HepG2 (cell line): Measurements from ENCODE around the gene ZPLD1. TPM values are rescaled to one million over a fixed set of nuclear protein-coding genes. Genes with fewer than 3 reads are reported as not detected.

ENCODE experiments used
- ATAC-seq: fragments of 200-7000 bp; cut with Tn5 transposase; 3 replicates; pipeline ENCODE4 v1.9.1; 2020; ENCODE audit warnings: mild to moderate bottlenecking, moderate library complexity
- BruUV-seq: library from RNA; stranded (reverse); fragments of 400-500 nt; replicated peaks from 2 replicates; lab custom pipeline; 2021; lab: Mats Ljungman, UMichigan
- CTCF ChIA-PET: fragments of 300-600 bp; formaldehyde crosslinking; extraction: SDS; loops from one replicate; lab custom pipeline; 2021; ENCODE audit warnings: low total read pairs, inconsistent platforms, low intra/inter-chr PET ratio; lab: Yijun Ruan, JAX
- POLR2A ChIA-PET: fragments of 350-600 bp; sonication (Branson Sonifier 250); formaldehyde crosslinking; loops from one replicate; lab custom pipeline; 2020; ENCODE audit warnings: antibody characterized with exemption, inconsistent platforms; lab: Yijun Ruan, JAX
- DNase-seq: peaks from one replicate; pipeline ENCODE4 v3.0.0-alpha.2; 2015; ENCODE audit warnings: low spot score
- FAIRE-seq: peaks from 3 replicates; lab custom pipeline; 2011; peaks lifted over from hg19 to GRCh38; lab: Jason Lieb, UNC
- H2AFZ ChIP-seq: one replicate; pipeline ENCODE4 v1.6.1; 2011; ENCODE audit warnings: low read length, inconsistent platforms
- H3K27ac ChIP-seq: fragments of 300-600 bp; 3 replicates; pipeline ENCODE4 v1.8.0; 2011; ENCODE audit warnings: mixed run types, mild to moderate bottlenecking, mixed read lengths, low read length, inconsistent platforms; ENCODE audit not compliant: insufficient read depth; ENCODE audit errors: extremely low read length
- H3K27me3 ChIP-seq, 2 experiments: fragments of 200-600 bp in 1 of 2; 2 replicates in 1 of 2; 3 replicates in 1 of 2; pipeline versions ENCODE4 v1.6.0 to v1.8.0; 2011; ENCODE audit warnings: low read length in 2 of 2, mild to moderate bottlenecking in 2 of 2, moderate library complexity in 2 of 2, inconsistent platforms in 1 of 2; ENCODE audit not compliant: insufficient read depth in 2 of 2, control insufficient read depth in 1 of 2
- H3K36me3 ChIP-seq, 2 experiments: fragments of 200-600 bp in 1 of 2; replicated peaks in 1 of 2; 2 replicates in 1 of 2; 3 replicates in 1 of 2; pipeline versions ENCODE4 v1.5.1 to v1.8.0; 2011; ENCODE audit warnings: low read length in 2 of 2, inconsistent platforms in 1 of 2; ENCODE audit not compliant: insufficient read depth in 2 of 2, control insufficient read depth in 1 of 2
- H3K4me1 ChIP-seq: 2 replicates; pipeline ENCODE4 v1.5.1; 2012; ENCODE audit warnings: low read length, inconsistent platforms; ENCODE audit not compliant: insufficient read depth
- H3K4me2 ChIP-seq: 2 replicates; pipeline ENCODE4 v1.6.0; 2011; ENCODE audit warnings: low read depth, low read length, inconsistent platforms
- H3K4me3 ChIP-seq, 3 experiments: fragments of 200-600 bp in 1 of 3; sonication (generic), shearing (Covaris generic) in 1 of 3; replicated peaks in 1 of 3; 2 replicates each; pipeline ENCODE4 v1.5.1; 2011 to 2016; ENCODE audit warnings: low read length in 3 of 3, inconsistent platforms in 2 of 3, low read depth in 2 of 3, mild to moderate bottlenecking in 2 of 3, control low read depth in 1 of 3, mixed read lengths in 1 of 3; ENCODE audit not compliant: insufficient read depth in 1 of 3
- H3K79me2 ChIP-seq: one replicate; pipeline ENCODE4 v1.6.1; 2011; ENCODE audit warnings: low read length, inconsistent platforms; ENCODE audit not compliant: insufficient read depth
- H3K9ac ChIP-seq: 2 replicates; pipeline ENCODE4 v1.6.0; 2011; ENCODE audit warnings: mild to moderate bottlenecking, low read depth, low read length, inconsistent platforms; ENCODE audit not compliant: insufficient read depth
- H3K9me3 ChIP-seq: 2 replicates; pipeline ENCODE4 v1.5.1; 2012; ENCODE audit warnings: mild to moderate bottlenecking, low read length
- H4K20me1 ChIP-seq: 2 replicates; pipeline ENCODE4 v1.6.0; 2011; ENCODE audit warnings: inconsistent platforms, mild to moderate bottlenecking, low read length, moderate library complexity; ENCODE audit not compliant: insufficient read depth
- ARID4A ChIP-seq: sonication (generic); formaldehyde crosslinking; IDR thresholded peaks from 2 replicates; pipeline ENCODE4 v1.5.0; 2020; ENCODE audit warnings: mild to moderate bottlenecking, missing genetic modification reagents, borderline replicate concordance
- ATF4 ChIP-seq, 2 experiments: fragments of 450-650 bp in 1 of 2; sonication (generic) in 1 of 2; formaldehyde crosslinking; IDR thresholded peaks; 2 replicates each; pipeline versions ENCODE4 v1.5.0 to v1.8.0; 2020 to 2022; ENCODE audit warnings: mild to moderate bottlenecking in 1 of 2, missing genetic modification reagents in 1 of 2
- CHD4 ChIP-seq: fragments of 200-600 bp; sonication (generic); IDR thresholded peaks from 2 replicates; pipeline ENCODE4 v1.7.0; 2017; ENCODE audit warnings: mild to moderate bottlenecking, low read length, borderline replicate concordance
- JDP2 ChIP-seq: sonication (generic); formaldehyde crosslinking; IDR thresholded peaks from 2 replicates; pipeline ENCODE4 v1.8.1; 2022; ENCODE audit warnings: missing genetic modification reagents, borderline replicate concordance
- KLF13 ChIP-seq: sonication (generic); formaldehyde crosslinking; IDR thresholded peaks from 2 replicates; pipeline ENCODE4 v1.4.0; 2020; ENCODE audit warnings: mild to moderate bottlenecking, missing genetic modification reagents
- PITX1 ChIP-seq: sonication (generic); formaldehyde crosslinking; IDR thresholded peaks from 2 replicates; pipeline ENCODE4 v1.5.1; 2020; ENCODE audit warnings: mild to moderate bottlenecking, missing genetic modification reagents
- ZNF282 ChIP-seq: fragments of 450-650 bp; IDR thresholded peaks from 2 replicates; pipeline ENCODE4 v1.6.1; 2018; ENCODE audit not compliant: partially characterized antibody
- ZNF33A ChIP-seq: sonication (generic); formaldehyde crosslinking; IDR thresholded peaks from 2 replicates; pipeline ENCODE4 v1.5.1; 2020; ENCODE audit warnings: missing genetic modification reagents, mild to moderate bottlenecking, moderate library complexity, borderline replicate concordance
- ZNF550 ChIP-seq: sonication (generic); formaldehyde crosslinking; IDR thresholded peaks from 2 replicates; pipeline ENCODE4 v1.4.0; 2020; ENCODE audit warnings: mild to moderate bottlenecking, missing genetic modification reagents, borderline replicate concordance
- WGBS: methylation state at CpG from one replicate; pipeline ENCODE4 v1.1.6; 2017; ENCODE audit warnings: low lambda C conversion rate; 5-methylcytosine and 5-hydroxymethylcytosine counted together
- in situ Hi-C: cut with HindIII; loops from 2 replicates; pipeline ENCODE4 v1.10.0; 2017; ENCODE audit warnings: low pct_unique_long_range_greater_than_20kb; ENCODE audit not compliant: extremely low pct_ligation_motif_present
- intact Hi-C: fragments of 100-400 bp; cut with micrococcal nuclease; formaldehyde crosslinking; loops from one replicate; pipeline ENCODE4 v1.10.0; 2022; ENCODE audit not compliant: unreplicated experiment
- polyA plus RNA-seq, 8 experiments: library from polyadenylated mRNA; depleted of rRNA in 3 of 8; stranded (reverse) in 7 of 8; unstranded in 1 of 8; fragments of >200 nt; fragmentation: Illumina TruSeq in 4 of 8; extraction: Trizol in 4 of 8; gene quantifications; 2 replicates each; pipeline versions ENCODE4 v1.2.1 to v1.2.3, GENCODE V29; 2011 to 2016; ENCODE audit warnings: low read depth in 4 of 8, missing spikeins in 1 of 8, mixed read lengths in 1 of 8; ENCODE audit not compliant: insufficient read depth in 1 of 8
- total RNA-seq, 5 experiments: library from RNA; depleted of rRNA; stranded (reverse); fragments of >200 nt; fragmentation: Illumina TruSeq; extraction: Trizol; gene quantifications; 2 replicates each; pipeline ENCODE4 v1.2.3, GENCODE V29; 2016; ENCODE audit warnings: low read depth in 1 of 5
- TF ChIP-seq, protein P1 (sequence below): sonication (generic); formaldehyde crosslinking; IDR thresholded peaks from 2 replicates; pipeline ENCODE4 v1.4.0; 2020; ENCODE audit warnings: low read depth, missing genetic modification reagents
- TF ChIP-seq, protein P2 (sequence below): sonication (generic); formaldehyde crosslinking; IDR thresholded peaks from 2 replicates; pipeline ENCODE4 v1.9.0; 2021; ENCODE audit warnings: missing genetic modification reagents, borderline replicate concordance

Gene ZPLD1
- total and polyA plus RNA-seq, 2 of the 13 experiments (the other 11 are each of a cell fraction or from before 2014, with no cell fraction given): not detected

DNA sequence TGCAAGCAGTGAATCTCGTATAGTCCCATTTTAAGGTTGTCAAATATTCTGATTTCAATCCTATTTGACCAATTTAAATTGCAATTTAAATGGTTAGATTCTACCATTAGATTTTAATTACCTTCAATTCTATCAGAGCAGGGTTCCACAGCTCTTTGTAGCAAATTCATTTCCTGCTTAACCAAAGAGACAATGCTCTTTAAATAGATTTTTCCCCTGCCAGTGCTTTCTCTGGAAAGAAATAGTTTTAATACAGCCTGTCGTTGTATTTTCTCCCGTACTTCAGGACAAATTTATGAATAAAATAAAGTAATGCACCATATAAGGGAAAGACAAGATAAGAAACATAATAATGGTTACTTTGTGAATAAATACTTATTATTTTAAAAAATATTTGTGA, 62.8 kb downstream of the ZPLD1 start (continued):
- TF ChIP-seq, protein P1, sequence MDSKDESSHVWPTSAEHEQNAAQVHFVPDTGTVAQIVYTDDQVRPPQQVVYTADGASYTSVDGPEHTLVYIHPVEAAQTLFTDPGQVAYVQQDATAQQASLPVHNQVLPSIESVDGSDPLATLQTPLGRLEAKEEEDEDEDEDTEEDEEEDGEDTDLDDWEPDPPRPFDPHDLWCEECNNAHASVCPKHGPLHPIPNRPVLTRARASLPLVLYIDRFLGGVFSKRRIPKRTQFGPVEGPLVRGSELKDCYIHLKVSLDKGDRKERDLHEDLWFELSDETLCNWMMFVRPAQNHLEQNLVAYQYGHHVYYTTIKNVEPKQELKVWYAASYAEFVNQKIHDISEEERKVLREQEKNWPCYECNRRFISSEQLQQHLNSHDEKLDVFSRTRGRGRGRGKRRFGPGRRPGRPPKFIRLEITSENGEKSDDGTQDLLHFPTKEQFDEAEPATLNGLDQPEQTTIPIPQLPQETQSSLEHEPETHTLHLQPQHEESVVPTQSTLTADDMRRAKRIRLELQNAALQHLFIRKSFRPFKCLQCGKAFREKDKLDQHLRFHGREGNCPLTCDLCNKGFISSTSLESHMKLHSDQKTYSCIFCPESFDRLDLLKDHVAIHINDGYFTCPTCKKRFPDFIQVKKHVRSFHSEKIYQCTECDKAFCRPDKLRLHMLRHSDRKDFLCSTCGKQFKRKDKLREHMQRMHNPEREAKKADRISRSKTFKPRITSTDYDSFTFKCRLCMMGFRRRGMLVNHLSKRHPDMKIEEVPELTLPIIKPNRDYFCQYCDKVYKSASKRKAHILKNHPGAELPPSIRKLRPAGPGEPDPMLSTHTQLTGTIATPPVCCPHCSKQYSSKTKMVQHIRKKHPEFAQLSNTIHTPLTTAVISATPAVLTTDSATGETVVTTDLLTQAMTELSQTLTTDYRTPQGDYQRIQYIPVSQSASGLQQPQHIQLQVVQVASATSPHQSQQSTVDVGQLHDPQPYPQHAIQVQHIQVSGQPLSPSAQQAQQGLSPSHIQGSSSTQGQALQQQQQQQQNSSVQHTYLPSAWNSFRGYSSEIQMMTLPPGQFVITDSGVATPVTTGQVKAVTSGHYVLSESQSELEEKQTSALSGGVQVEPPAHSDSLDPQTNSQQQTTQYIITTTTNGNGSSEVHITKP (CRISPR knock-in tag): no peak
- TF ChIP-seq, protein P2, sequence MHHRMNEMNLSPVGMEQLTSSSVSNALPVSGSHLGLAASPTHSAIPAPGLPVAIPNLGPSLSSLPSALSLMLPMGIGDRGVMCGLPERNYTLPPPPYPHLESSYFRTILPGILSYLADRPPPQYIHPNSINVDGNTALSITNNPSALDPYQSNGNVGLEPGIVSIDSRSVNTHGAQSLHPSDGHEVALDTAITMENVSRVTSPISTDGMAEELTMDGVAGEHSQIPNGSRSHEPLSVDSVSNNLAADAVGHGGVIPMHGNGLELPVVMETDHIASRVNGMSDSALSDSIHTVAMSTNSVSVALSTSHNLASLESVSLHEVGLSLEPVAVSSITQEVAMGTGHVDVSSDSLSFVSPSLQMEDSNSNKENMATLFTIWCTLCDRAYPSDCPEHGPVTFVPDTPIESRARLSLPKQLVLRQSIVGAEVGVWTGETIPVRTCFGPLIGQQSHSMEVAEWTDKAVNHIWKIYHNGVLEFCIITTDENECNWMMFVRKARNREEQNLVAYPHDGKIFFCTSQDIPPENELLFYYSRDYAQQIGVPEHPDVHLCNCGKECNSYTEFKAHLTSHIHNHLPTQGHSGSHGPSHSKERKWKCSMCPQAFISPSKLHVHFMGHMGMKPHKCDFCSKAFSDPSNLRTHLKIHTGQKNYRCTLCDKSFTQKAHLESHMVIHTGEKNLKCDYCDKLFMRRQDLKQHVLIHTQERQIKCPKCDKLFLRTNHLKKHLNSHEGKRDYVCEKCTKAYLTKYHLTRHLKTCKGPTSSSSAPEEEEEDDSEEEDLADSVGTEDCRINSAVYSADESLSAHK (CRISPR knock-in tag): no peak
- no peak for TF ChIP-seq JDP2
- no peak for TF ChIP-seq ATF4 (CRISPR knock-in tag; IDR thresholded peaks at IDR 0.05)
- no peak for TF ChIP-seq PITX1 (CRISPR knock-in tag)

DNA sequence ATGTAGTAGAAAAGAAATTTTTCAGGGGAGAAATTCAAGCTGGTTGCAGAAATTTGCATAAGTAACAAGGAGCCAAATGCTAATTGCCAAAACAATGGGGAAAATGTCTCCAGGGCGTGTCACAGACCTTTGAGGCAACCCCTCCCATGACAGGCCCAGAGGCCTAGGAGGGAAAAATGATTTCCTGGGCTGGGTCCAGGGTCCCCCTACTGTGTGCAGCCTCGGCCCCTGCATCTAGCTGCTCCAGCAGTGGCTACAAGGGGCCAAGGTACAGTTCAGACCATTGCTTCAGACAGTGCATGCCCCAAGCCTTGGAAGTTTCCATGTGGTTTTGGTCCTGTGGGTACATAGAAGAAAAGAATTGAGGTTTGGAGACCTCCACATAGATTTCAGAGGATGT, 70.7 kb downstream of the ZPLD1 start:
- no peak overlapping the region for H3K27ac ChIP-seq
- FAIRE-seq: no peak
- POLR2A ChIA-PET: no interaction called here
- 10% methylated on average over 1 of the region's 2 CpGs for WGBS
- H3K9me3 ChIP-seq: peaks cover 13% of the 10 kb centered on the region
- no peaks in the 10 kb centered on the region for H3K36me3 ChIP-seq
- intact Hi-C loops: no loop called here
- H3K4me3 ChIP-seq: no peak overlapping the region
- H3K4me2 ChIP-seq: no peak overlapping the region
- CTCF ChIA-PET: no interaction called here
- no peaks in the 10 kb centered on the region for H3K4me1 ChIP-seq
- no peaks in the 10 kb centered on the region for H3K27me3 ChIP-seq
- H3K79me2 ChIP-seq: no peaks in the 10 kb centered on the region
- BruUV-seq: no TSS peak
- no peak overlapping the region for H3K9ac ChIP-seq
- DNase-seq: no peak
- in situ Hi-C loops: no loop called here
- TF ChIP-seq CHD4 (no peak), ZNF33A (CRISPR knock-in tag) (no peak), ZNF550 (CRISPR knock-in tag) (no peak), KLF13 (no peak), ZNF282 (no peak), ARID4A (no peak)
- H2AFZ ChIP-seq: no peak overlapping the region
- H4K20me1 ChIP-seq: no peaks in the 10 kb centered on the region
- no peak for ATAC-seq
